Activated effector memory CD4-positive, alpha-beta T cell treated with anti-CD3 and anti-CD28 coated beads, Interleukin-2, amount 50 U/mL, for 16 hours (primary cell): ENCODE data around the gene BRI3.

Source experiments
- DNase-seq: peaks from one replicate; pipeline ENCODE4 v3.0.0-alpha.2; 2020

Gene BRI3

GRCh38 chr7:98288064-98288823 is 6.8 kb downstream of the BRI3 start:
- DNase-seq = no peak

- no peak for DNase-seq
These were observed 7.9 kb downstream of the BRI3 start for GRCh38 chr7:98289333-98289875.

GRCh38 chr7:98291717-98292116 is 10.2 kb downstream of the BRI3 start:
- DNase-seq = no peak

- no peak for DNase-seq
These were observed 11.8 kb downstream of the BRI3 start for GRCh38 chr7:98293265-98293664.

GRCh38 chr7:98293746-98294145 is 12.3 kb downstream of the BRI3 start:
- DNase-seq = no peak

- DNase-seq = no peak
These were observed 12.8 kb downstream of the BRI3 start for GRCh38 chr7:98294326-98294725.

- DNase-seq = peak; percentile 68
These were observed 13.4 kb downstream of the BRI3 start for GRCh38 chr7:98294798-98295382.

- DNase-seq = no peak
These were observed 14.1 kb downstream of the BRI3 start for GRCh38 chr7:98295467-98296192.

- no peak for DNase-seq
These were observed 15.3 kb downstream of the BRI3 start for GRCh38 chr7:98296833-98297232.

- no peak for DNase-seq
These were observed 16.3 kb downstream of the BRI3 start for GRCh38 chr7:98297626-98298286.

GRCh38 chr7:98300595-98301372 is 19.3 kb downstream of the BRI3 start:
- no peak for DNase-seq

- DNase-seq = no peak
These were observed 20.4 kb downstream of the BRI3 start for GRCh38 chr7:98301693-98302470.

- no peak for DNase-seq
These were observed 21.8 kb downstream of the BRI3 start for GRCh38 chr7:98303176-98303865.

GRCh38 chr7:98303906-98304305 is 22.4 kb downstream of the BRI3 start:
- DNase-seq = no peak

GRCh38 chr7:98305951-98306535 is 24.6 kb downstream of the BRI3 start:
- no peak for DNase-seq

- no peak for DNase-seq
These were observed 26.5 kb downstream of the BRI3 start for GRCh38 chr7:98307971-98308466.

GRCh38 chr7:98309566-98309965 is 28.1 kb downstream of the BRI3 start:
- no peak for DNase-seq

- no peak for DNase-seq
These were observed 30.7 kb downstream of the BRI3 start for GRCh38 chr7:98312201-98312600.

- no peak for DNase-seq
These were observed 33.0 kb downstream of the BRI3 start for GRCh38 chr7:98314469-98314868.

GRCh38 chr7:98315318-98315993 is 34.0 kb downstream of the BRI3 start:
- no peak for DNase-seq
